Measurements from ENCODE around the gene MBD3. TPM values are rescaled to one million over a fixed set of nuclear protein-coding genes. Genes with fewer than 3 reads are reported as not detected.

MBD3 gene
- total RNA-seq, 1 donor from 2014 or later: 140 TPM

GRCh38 chr19:1626417-1627010, 33.8 kb upstream of the MBD3 start:
- H3K9me3 Mint-ChIP-seq: no peaks in the 10 kb centered on the region
- H3K27ac Mint-ChIP-seq: no peak overlapping the region
- intact Hi-C loops (cut with micrococcal nuclease): no loop called here
- peaks cover 14% of the 10 kb centered on the region for H3K36me3 Mint-ChIP-seq (ENCODE audit: low read depth)
- H3K4me1 Mint-ChIP-seq: no peaks in the 10 kb centered on the region
- no peak overlapping the region for H3K4me3 Mint-ChIP-seq
- DNase-seq: no peak
- H3K27me3 Mint-ChIP-seq: no peaks in the 10 kb centered on the region

- Mint-ChIP-seq H3K36me3 (ENCODE audit: low read depth) (peaks cover 16% of the 10 kb centered on the region), H3K9me3 (no peaks in the 10 kb centered on the region), H3K27ac (no peak overlapping the region), H3K4me3 (no peak overlapping the region), H3K27me3 (no peaks in the 10 kb centered on the region), H3K4me1 (no peaks in the 10 kb centered on the region)
- intact Hi-C loops (cut with micrococcal nuclease): no loop called here
- peak; percentile 83 for DNase-seq
These were observed 31.8 kb upstream of the MBD3 start for GRCh38 chr19:1624458-1624857.

GRCh38 chr19:1622541-1622940, 29.9 kb upstream of the MBD3 start:
- Mint-ChIP-seq H3K27ac (no peak overlapping the region), H3K36me3 (ENCODE audit: low read depth) (peaks cover 22% of the 10 kb centered on the region), H3K4me3 (no peak overlapping the region), H3K9me3 (no peaks in the 10 kb centered on the region), H3K4me1 (peaks cover 5% of the 10 kb centered on the region), H3K27me3 (no peaks in the 10 kb centered on the region)
- intact Hi-C loops (cut with micrococcal nuclease): no loop called here
- DNase-seq: no peak

GRCh38 chr19:1622007-1622406, 29.3 kb upstream of the MBD3 start:
- no peaks in the 10 kb centered on the region for H3K27me3 Mint-ChIP-seq
- H3K4me3 Mint-ChIP-seq: no peak overlapping the region
- intact Hi-C loops (cut with micrococcal nuclease): no loop called here
- no peak for DNase-seq
- H3K27ac Mint-ChIP-seq: no peak overlapping the region
- no peaks in the 10 kb centered on the region for H3K9me3 Mint-ChIP-seq
- H3K36me3 Mint-ChIP-seq (ENCODE audit: low read depth): peaks cover 24% of the 10 kb centered on the region
- H3K4me1 Mint-ChIP-seq: peaks cover 7% of the 10 kb centered on the region

GRCh38 chr19:1621574-1621973, 28.9 kb upstream of the MBD3 start:
- Mint-ChIP-seq H3K27ac (no peak overlapping the region), H3K4me3 (no peak overlapping the region), H3K27me3 (no peaks in the 10 kb centered on the region), H3K4me1 (peaks cover 9% of the 10 kb centered on the region), H3K36me3 (ENCODE audit: low read depth) (peaks cover 28% of the 10 kb centered on the region), H3K9me3 (no peaks in the 10 kb centered on the region)
- DNase-seq: no peak
- intact Hi-C loops (cut with micrococcal nuclease): no loop called here

GRCh38 chr19:1621021-1621420, 28.4 kb upstream of the MBD3 start:
- peaks cover 10% of the 10 kb centered on the region for H3K4me1 Mint-ChIP-seq
- H3K4me3 Mint-ChIP-seq: no peak overlapping the region
- DNase-seq: no peak
- H3K36me3 Mint-ChIP-seq (ENCODE audit: low read depth): peaks cover 30% of the 10 kb centered on the region
- H3K27ac Mint-ChIP-seq: no peak overlapping the region
- H3K9me3 Mint-ChIP-seq: no peaks in the 10 kb centered on the region
- no peaks in the 10 kb centered on the region for H3K27me3 Mint-ChIP-seq
- intact Hi-C loops (cut with micrococcal nuclease): no loop called here

- H3K36me3 Mint-ChIP-seq (ENCODE audit: low read depth): peaks cover 33% of the 10 kb centered on the region
- intact Hi-C loops (cut with micrococcal nuclease): no loop called here
- H3K4me1 Mint-ChIP-seq: peaks cover 10% of the 10 kb centered on the region
- H3K4me3 Mint-ChIP-seq: no peak overlapping the region
- no peaks in the 10 kb centered on the region for H3K9me3 Mint-ChIP-seq
- no peak for DNase-seq
- H3K27ac Mint-ChIP-seq: no peak overlapping the region
- H3K27me3 Mint-ChIP-seq: no peaks in the 10 kb centered on the region
These were observed 27.8 kb upstream of the MBD3 start for GRCh38 chr19:1620502-1620901.

- H3K27me3 Mint-ChIP-seq: no peaks in the 10 kb centered on the region
- peaks cover 40% of the 10 kb centered on the region for H3K36me3 Mint-ChIP-seq (ENCODE audit: low read depth)
- intact Hi-C loops (cut with micrococcal nuclease): no loop called here
These were observed 27.0 kb upstream of the MBD3 start for GRCh38 chr19:1619703-1620102.

GRCh38 chr19:1619094-1619439, 26.4 kb upstream of the MBD3 start:
- no peak for DNase-seq
- H3K4me1 Mint-ChIP-seq: peaks cover 10% of the 10 kb centered on the region
- no peaks in the 10 kb centered on the region for H3K27me3 Mint-ChIP-seq
- no peaks in the 10 kb centered on the region for H3K9me3 Mint-ChIP-seq
- intact Hi-C loops (cut with micrococcal nuclease): no loop called here
- H3K4me3 Mint-ChIP-seq: no peak overlapping the region
- no peak overlapping the region for H3K27ac Mint-ChIP-seq
- peaks cover 42% of the 10 kb centered on the region for H3K36me3 Mint-ChIP-seq (ENCODE audit: low read depth)

More at GRCh38 chr19:1619703-1620102, 27.0 kb upstream of the MBD3 start:
- Mint-ChIP-seq H3K4me3 (no peak overlapping the region), H3K4me1 (peaks cover 10% of the 10 kb centered on the region), H3K9me3 (no peaks in the 10 kb centered on the region), H3K27ac (no peak overlapping the region)
- DNase-seq: no peak

GRCh38 chr19:1618157-1619093, 25.8 kb upstream of the MBD3 start:
- Mint-ChIP-seq H3K4me3 (no peak overlapping the region), H3K9me3 (no peaks in the 10 kb centered on the region), H3K27me3 (no peaks in the 10 kb centered on the region), H3K27ac (peak overlapping the region; percentile 82), H3K4me1 (peaks cover 10% of the 10 kb centered on the region), H3K36me3 (ENCODE audit: low read depth) (peaks cover 43% of the 10 kb centered on the region)
- DNase-seq: peak; percentile 73
- intact Hi-C loops (cut with micrococcal nuclease): no loop called here

GRCh38 chr19:1616875-1617274, 24.2 kb upstream of the MBD3 start:
- intact Hi-C loops (cut with micrococcal nuclease): no loop called here
- H3K27me3 Mint-ChIP-seq: no peaks in the 10 kb centered on the region
- H3K36me3 Mint-ChIP-seq (ENCODE audit: low read depth): peaks cover 43% of the 10 kb centered on the region
- H3K4me3 Mint-ChIP-seq: no peak overlapping the region
- peak overlapping the region; percentile 81 for H3K27ac Mint-ChIP-seq
- peaks cover 10% of the 10 kb centered on the region for H3K4me1 Mint-ChIP-seq
- DNase-seq: no peak
- no peaks in the 10 kb centered on the region for H3K9me3 Mint-ChIP-seq

GRCh38 chr19:1616396-1616795, 23.7 kb upstream of the MBD3 start:
- intact Hi-C loops (cut with micrococcal nuclease): no loop called here
- no peaks in the 10 kb centered on the region for H3K27me3 Mint-ChIP-seq
- peaks cover 44% of the 10 kb centered on the region for H3K36me3 Mint-ChIP-seq (ENCODE audit: low read depth)
- H3K27ac Mint-ChIP-seq: peak overlapping the region; percentile 63
- H3K4me3 Mint-ChIP-seq: no peak overlapping the region
- peaks cover 10% of the 10 kb centered on the region for H3K4me1 Mint-ChIP-seq
- no peak for DNase-seq
- H3K9me3 Mint-ChIP-seq: no peaks in the 10 kb centered on the region

GRCh38 chr19:1615156-1615765, 22.6 kb upstream of the MBD3 start:
- H3K9me3 Mint-ChIP-seq: no peaks in the 10 kb centered on the region
- no peaks in the 10 kb centered on the region for H3K27me3 Mint-ChIP-seq
- intact Hi-C loops (cut with micrococcal nuclease): no loop called here
- DNase-seq: no peak
- H3K4me3 Mint-ChIP-seq: no peak overlapping the region
- H3K36me3 Mint-ChIP-seq (ENCODE audit: low read depth): peaks cover 50% of the 10 kb centered on the region
- H3K4me1 Mint-ChIP-seq: peaks cover 10% of the 10 kb centered on the region
- H3K27ac Mint-ChIP-seq: no peak overlapping the region

Measured in activated CD4-positive, alpha-beta T cell treated with anti-CD3 and anti-CD28 coated beads, Interleukin-2, amount 10 ng/mL, durations not matched to agents 24 days and 14 days (primary cell).